Neutrophil (primary cell): ENCODE results near the gene KIDINS220.

Experiments
- H3K27ac ChIP-seq: fragments of 200-600 bp; sonication (generic); 2 replicates; pipeline ENCODE4 v1.5.1; 2016; ENCODE audit warnings: mild to moderate bottlenecking, moderate library complexity
- H3K27me3 ChIP-seq: fragments of 200-600 bp; sonication (generic); 2 replicates; pipeline ENCODE4 v1.6.0; 2016; ENCODE audit warnings: mild to moderate bottlenecking
- H3K36me3 ChIP-seq: fragments of 200-600 bp; sonication (generic); 2 replicates; pipeline ENCODE4 v1.5.1; 2017
- H3K4me1 ChIP-seq, 2 experiments: fragments of 200-600 bp in 1 of 2; sonication (generic) in 1 of 2; 1 replicate in 1 of 2; 2 replicates in 1 of 2; pipeline versions ENCODE4 v1.5.1 to v1.6.1; 2013 to 2016; ENCODE audit warnings: low read depth in 1 of 2, low read length in 1 of 2, mild to moderate bottlenecking in 1 of 2, moderate library complexity in 1 of 2; ENCODE audit not compliant: control insufficient read depth in 1 of 2, insufficient read depth in 1 of 2
- H3K4me3 ChIP-seq, 2 experiments: fragments of 200-600 bp in 1 of 2; sonication (generic) in 1 of 2; 1 replicate in 1 of 2; 2 replicates in 1 of 2; pipeline ENCODE4 v1.5.1; 2013 to 2016; ENCODE audit warnings: low read depth in 1 of 2, low read length in 1 of 2, mild to moderate bottlenecking in 1 of 2, moderate library complexity in 1 of 2
- H3K9me3 ChIP-seq: fragments of 200-600 bp; sonication (generic); 2 replicates; pipeline ENCODE4 v1.5.1; 2016
- CTCF ChIP-seq: fragments of 200-600 bp; sonication (generic); IDR thresholded peaks from 2 replicates; pipeline ENCODE4 v1.5.1; 2016; ENCODE audit warnings: antibody characterized with exemption

The KIDINS220 gene

GRCh38 chr2:8752385-8752784, 85.0 kb downstream of the KIDINS220 start:
- Histone ChIP-seq H3K4me3 (no peak overlapping the region), H3K27me3 (no peaks in the 10 kb centered on the region), H3K36me3 (peaks cover 46% of the 10 kb centered on the region), H3K9me3 (no peaks in the 10 kb centered on the region), H3K4me1 (no peaks in the 10 kb centered on the region), H3K27ac (no peak overlapping the region)
- no peak for TF ChIP-seq CTCF

GRCh38 chr2:8750221-8750620, 87.2 kb downstream of the KIDINS220 start:
- TF ChIP-seq CTCF: no peak
- no peaks in the 10 kb centered on the region for H3K27me3 ChIP-seq

GRCh38 chr2:8743261-8743660, 94.2 kb downstream of the KIDINS220 start:
- Histone ChIP-seq H3K4me3 (no peak overlapping the region), H3K27ac (no peak overlapping the region), H3K4me1 (no peaks in the 10 kb centered on the region), H3K27me3 (no peaks in the 10 kb centered on the region), H3K36me3 (peaks cover 79% of the 10 kb centered on the region), H3K9me3 (no peaks in the 10 kb centered on the region)
- no peak for TF ChIP-seq CTCF

More at GRCh38 chr2:8750221-8750620, 87.2 kb downstream of the KIDINS220 start:
- Histone ChIP-seq H3K36me3 (peaks cover 54% of the 10 kb centered on the region), H3K4me1 (no peaks in the 10 kb centered on the region), H3K9me3 (no peaks in the 10 kb centered on the region), H3K4me3 (no peak overlapping the region), H3K27ac (no peak overlapping the region)

- TF ChIP-seq CTCF: no peak
- Histone ChIP-seq H3K9me3 (no peaks in the 10 kb centered on the region), H3K27ac (no peak overlapping the region), H3K4me1 (no peaks in the 10 kb centered on the region), H3K27me3 (no peaks in the 10 kb centered on the region), H3K4me3 (no peak overlapping the region), H3K36me3 (peaks cover 83% of the 10 kb centered on the region)
These were observed 97.3 kb downstream of the KIDINS220 start for GRCh38 chr2:8740136-8740535.

- H3K9me3 ChIP-seq: no peaks in the 10 kb centered on the region
- H3K4me3 ChIP-seq: no peak overlapping the region
- H3K4me1 ChIP-seq: no peaks in the 10 kb centered on the region
- no peak for TF ChIP-seq CTCF
- H3K27me3 ChIP-seq: no peaks in the 10 kb centered on the region
- H3K27ac ChIP-seq: no peak overlapping the region
- H3K36me3 ChIP-seq: peaks cover 88% of the 10 kb centered on the region
These were observed 99.7 kb downstream of the KIDINS220 start for GRCh38 chr2:8737571-8738175.
